OCI-LY1 (cell line): ENCODE measurements around the gene METTL8.

Source experiments
- EZH2 ChIP-seq: fragments of 200-600 bp; sonication (generic), shearing (Covaris generic); IDR thresholded peaks from 2 replicates; pipeline ENCODE4 v1.8.0; 2017; ENCODE audit warnings: borderline replicate concordance, mixed run types, mild to moderate bottlenecking, antibody characterized with exemption, low read length, moderate library complexity, mixed read lengths
- TF ChIP-seq, protein P1 (sequence below): fragments of 200-600 bp; sonication (generic), shearing (Covaris generic); IDR thresholded peaks from 2 replicates; pipeline ENCODE4 v1.5.1; 2017; ENCODE audit warnings: mild to moderate bottlenecking, antibody characterized with exemption, low read length, moderate library complexity, mixed read lengths

DNA sequence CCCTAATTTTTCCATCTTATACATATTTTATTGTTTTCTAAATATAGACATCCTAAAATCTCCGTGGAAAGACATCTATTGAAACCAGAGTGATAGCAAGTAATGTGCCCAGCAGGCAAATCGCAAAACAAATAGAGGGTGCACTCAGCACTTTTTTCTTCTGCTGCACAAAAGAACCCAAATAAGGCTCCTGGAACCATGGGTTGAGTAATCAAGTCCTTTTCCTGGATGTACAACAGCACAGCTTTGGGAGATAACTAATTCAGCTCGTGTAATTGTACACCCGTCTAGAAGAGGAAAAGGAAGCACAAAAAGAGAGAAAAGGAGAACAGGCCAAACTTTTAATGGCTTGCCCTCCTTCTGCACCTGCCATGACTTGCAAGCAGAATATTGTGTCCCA lies 146.2 kb downstream of the METTL8 start:
- TF ChIP-seq, protein P1, sequence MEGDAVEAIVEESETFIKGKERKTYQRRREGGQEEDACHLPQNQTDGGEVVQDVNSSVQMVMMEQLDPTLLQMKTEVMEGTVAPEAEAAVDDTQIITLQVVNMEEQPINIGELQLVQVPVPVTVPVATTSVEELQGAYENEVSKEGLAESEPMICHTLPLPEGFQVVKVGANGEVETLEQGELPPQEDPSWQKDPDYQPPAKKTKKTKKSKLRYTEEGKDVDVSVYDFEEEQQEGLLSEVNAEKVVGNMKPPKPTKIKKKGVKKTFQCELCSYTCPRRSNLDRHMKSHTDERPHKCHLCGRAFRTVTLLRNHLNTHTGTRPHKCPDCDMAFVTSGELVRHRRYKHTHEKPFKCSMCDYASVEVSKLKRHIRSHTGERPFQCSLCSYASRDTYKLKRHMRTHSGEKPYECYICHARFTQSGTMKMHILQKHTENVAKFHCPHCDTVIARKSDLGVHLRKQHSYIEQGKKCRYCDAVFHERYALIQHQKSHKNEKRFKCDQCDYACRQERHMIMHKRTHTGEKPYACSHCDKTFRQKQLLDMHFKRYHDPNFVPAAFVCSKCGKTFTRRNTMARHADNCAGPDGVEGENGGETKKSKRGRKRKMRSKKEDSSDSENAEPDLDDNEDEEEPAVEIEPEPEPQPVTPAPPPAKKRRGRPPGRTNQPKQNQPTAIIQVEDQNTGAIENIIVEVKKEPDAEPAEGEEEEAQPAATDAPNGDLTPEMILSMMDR = no peak
- TF ChIP-seq EZH2 = no peak
